HepG2 (cell line): ENCODE measurements around the gene EMC9. TPM values are rescaled to one million over a fixed set of nuclear protein-coding genes. Genes with fewer than 3 reads are reported as not detected.
A peak's percentile ranks its signal among the peaks of the same experiment; 100 is the strongest.

ENCODE experiments used
- CBX2 ChIP-seq, 2 experiments: fragments of 200-600 bp in 1 of 2; sonication (generic); formaldehyde crosslinking in 1 of 2; IDR thresholded peaks; 2 replicates each; pipeline versions ENCODE4 v1.7.0 to v1.8.1; 2018 to 2022; ENCODE audit warnings: low read depth in 2 of 2, low read length in 1 of 2, mild to moderate bottlenecking in 1 of 2, missing genetic modification reagents in 1 of 2
- KIAA2018 ChIP-seq: sonication (generic); formaldehyde crosslinking; IDR thresholded peaks from 2 replicates; pipeline ENCODE4 v1.5.0; 2020; ENCODE audit warnings: mild to moderate bottlenecking, missing genetic modification reagents, borderline replicate concordance
- MIER2 ChIP-seq: IDR thresholded peaks from 2 replicates; pipeline ENCODE4 v1.6.1; 2016; ENCODE audit warnings: missing biosample characterization, missing genetic modification reagents
- NFE2L2 ChIP-seq: fragments of 150-350 bp; IDR thresholded peaks from 2 replicates; pipeline ENCODE4 v1.6.1; 2014; ENCODE audit warnings: low read length
- PHF5A ChIP-seq: IDR thresholded peaks from one replicate; pipeline ENCODE4 v1.6.1; 2018; ENCODE audit warnings: low read depth, missing genetic modification reagents; ENCODE audit not compliant: unreplicated experiment
- RERE ChIP-seq: IDR thresholded peaks from 2 replicates; pipeline ENCODE4 v1.6.1; 2016; ENCODE audit warnings: low read depth, missing genetic modification reagents, missing compliant biosample characterization
- RFX3 ChIP-seq: IDR thresholded peaks from 2 replicates; pipeline ENCODE4 v1.6.1; 2016; ENCODE audit warnings: missing biosample characterization, missing genetic modification reagents
- TBX3 ChIP-seq: fragments of 450-650 bp; IDR thresholded peaks from 2 replicates; pipeline ENCODE4 v1.6.1; 2017; ENCODE audit warnings: antibody characterized with exemption, mild to moderate bottlenecking, inconsistent platforms, borderline replicate concordance
- TFE3 ChIP-seq: IDR thresholded peaks from 2 replicates; pipeline ENCODE4 v1.6.1; 2016
- ZNF160 ChIP-seq: sonication (generic); formaldehyde crosslinking; IDR thresholded peaks from 2 replicates; pipeline ENCODE4 v1.8.0; 2022; ENCODE audit warnings: mild to moderate bottlenecking, inconsistent platforms, missing genetic modification reagents
- ZNF232 ChIP-seq: sonication (generic); formaldehyde crosslinking; IDR thresholded peaks from 2 replicates; pipeline ENCODE4 v1.4.0; 2020; ENCODE audit warnings: missing genetic modification reagents, borderline replicate concordance
- ZNF350 ChIP-seq: sonication (generic); formaldehyde crosslinking; IDR thresholded peaks from 2 replicates; pipeline ENCODE4 v1.4.0; 2020; ENCODE audit warnings: mild to moderate bottlenecking, low read depth, missing genetic modification reagents, borderline replicate concordance
- ZNF790 ChIP-seq: sonication (generic); formaldehyde crosslinking; IDR thresholded peaks from 2 replicates; pipeline ENCODE4 v1.8.0; 2022; ENCODE audit warnings: missing genetic modification reagents, mild to moderate bottlenecking, borderline replicate concordance
- polyA plus RNA-seq, 8 experiments: library from polyadenylated mRNA; depleted of rRNA in 3 of 8; stranded (reverse) in 7 of 8; unstranded in 1 of 8; fragments of >200 nt; fragmentation: Illumina TruSeq in 4 of 8; extraction: Trizol in 4 of 8; gene quantifications; 2 replicates each; pipeline versions ENCODE4 v1.2.1 to v1.2.3, GENCODE V29; 2011 to 2016; ENCODE audit warnings: low read depth in 4 of 8, missing spikeins in 1 of 8, mixed read lengths in 1 of 8; ENCODE audit not compliant: insufficient read depth in 1 of 8
- total RNA-seq, 5 experiments: library from RNA; depleted of rRNA; stranded (reverse); fragments of >200 nt; fragmentation: Illumina TruSeq; extraction: Trizol; gene quantifications; 2 replicates each; pipeline ENCODE4 v1.2.3, GENCODE V29; 2016; ENCODE audit warnings: low read depth in 1 of 5

Gene EMC9
- total and polyA plus RNA-seq, 2 of the 13 experiments (the other 11 are each of a cell fraction or from before 2014, with no cell fraction given): 60.5 to 78.7 TPM

GRCh38 chr14:24141097-24141880, at the start of gene EMC9 (continued):
- TF ChIP-seq RERE (CRISPR knock-in tag): peak; percentile 12; the same call in 1 of the 2 replicates
- TF ChIP-seq KIAA2018 (CRISPR knock-in tag): peak; percentile 95
- peak; percentile 99 for TF ChIP-seq ZNF350 (CRISPR knock-in tag)
- TF ChIP-seq MIER2 (CRISPR knock-in tag): no peak
- TF ChIP-seq CBX2 (IDR thresholded peaks at IDR 0.05; ENCODE audit: low read depth, low read length): no peak
- peak; percentile 96 for TF ChIP-seq CBX2 (CRISPR knock-in tag; IDR thresholded peaks at IDR 0.05; ENCODE audit: low read depth)
- peak; percentile 90 for TF ChIP-seq PHF5A
- no peak for TF ChIP-seq ZNF790 (CRISPR knock-in tag)
- TF ChIP-seq TFE3 (CRISPR knock-in tag): peak; percentile 73; the same call in 1 of the 2 replicates
- no peak; the same call in 1 of the 2 replicates for TF ChIP-seq RFX3 (CRISPR knock-in tag)
- TF ChIP-seq TBX3: 0 out of 2 replicates have a peak, but pooled peaks have one; percentile 18
- peak; percentile 92 for TF ChIP-seq ZNF160 (CRISPR knock-in tag)
- TF ChIP-seq ZNF232 (CRISPR knock-in tag): peak; percentile 90
- no peak for TF ChIP-seq NFE2L2
